ENCODE results near the gene MDH1.
"Not testable (repeated sequence)": the region's sequence is repeated elsewhere in the genome, so short reads cannot be mapped to it uniquely, and the experiment has no call there.

Gene MDH1

GRCh38 chr2:63589148-63589958, 590 bp downstream of the MDH1 start:
- no peak for DNase-seq

GRCh38 chr2:63590626-63591408, 2.1 kb downstream of the MDH1 start:
- peak; percentile 93 for DNase-seq

DNA sequence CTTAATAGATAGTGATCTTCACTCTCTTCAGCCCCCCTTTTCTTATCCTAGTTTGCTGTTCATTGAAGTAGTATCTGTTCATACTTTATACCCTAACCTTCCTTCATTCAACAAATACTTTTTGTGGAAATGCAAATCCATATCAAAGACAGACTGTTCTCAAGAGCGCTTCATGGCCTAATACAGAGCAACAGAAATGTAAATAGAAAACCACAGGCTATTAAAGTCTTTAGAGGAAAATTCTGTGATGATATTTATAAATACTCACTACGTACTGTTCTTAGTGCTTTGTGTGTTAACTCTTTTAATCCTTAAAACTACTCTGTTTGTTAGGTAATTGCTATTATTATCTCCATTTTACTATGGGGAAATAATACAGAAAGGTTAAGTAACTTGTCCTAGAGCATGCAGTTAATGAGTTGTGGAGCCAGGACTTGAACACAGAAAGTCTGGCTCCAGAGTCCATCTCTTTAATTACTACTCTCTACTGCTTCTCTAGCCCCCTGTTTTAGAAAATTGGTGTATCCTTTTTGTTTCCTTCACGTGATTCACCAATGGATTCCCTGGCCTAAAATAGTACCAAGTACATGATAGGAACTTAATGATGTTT, 2.9 kb downstream of the MDH1 start:
- DNase-seq, result no peak

GRCh38 chr2:63594660-63595059, 5.9 kb downstream of the MDH1 start:
- DNase-seq, result no peak

DNA sequence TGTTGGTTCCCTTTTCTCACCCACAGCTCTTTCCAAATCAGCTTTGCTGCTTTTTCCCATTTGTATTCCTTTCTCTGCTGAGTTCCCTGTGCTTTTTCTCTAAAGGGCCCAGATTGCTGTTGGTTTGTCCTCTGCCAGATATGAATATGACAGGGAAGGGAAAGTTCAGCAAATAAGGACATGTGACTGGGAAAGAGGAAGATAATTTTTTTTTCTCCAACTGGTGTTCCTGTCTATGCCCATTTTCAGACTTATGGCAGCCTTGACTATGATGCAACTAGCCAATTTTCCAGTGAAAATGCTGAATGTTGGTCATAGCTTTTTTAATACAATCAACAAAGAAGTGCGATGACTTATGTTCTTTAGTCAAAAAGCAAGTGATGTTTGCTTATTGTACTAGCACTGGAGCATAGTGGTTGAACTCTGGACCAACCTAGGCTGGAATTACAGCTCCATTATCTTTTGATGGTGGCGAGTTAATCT, 7.7 kb downstream of the MDH1 start:
- DNase-seq, result no peak

- DNase-seq, result no peak
These were observed 10.2 kb downstream of the MDH1 start for GRCh38 chr2:63598981-63599380.

DNA sequence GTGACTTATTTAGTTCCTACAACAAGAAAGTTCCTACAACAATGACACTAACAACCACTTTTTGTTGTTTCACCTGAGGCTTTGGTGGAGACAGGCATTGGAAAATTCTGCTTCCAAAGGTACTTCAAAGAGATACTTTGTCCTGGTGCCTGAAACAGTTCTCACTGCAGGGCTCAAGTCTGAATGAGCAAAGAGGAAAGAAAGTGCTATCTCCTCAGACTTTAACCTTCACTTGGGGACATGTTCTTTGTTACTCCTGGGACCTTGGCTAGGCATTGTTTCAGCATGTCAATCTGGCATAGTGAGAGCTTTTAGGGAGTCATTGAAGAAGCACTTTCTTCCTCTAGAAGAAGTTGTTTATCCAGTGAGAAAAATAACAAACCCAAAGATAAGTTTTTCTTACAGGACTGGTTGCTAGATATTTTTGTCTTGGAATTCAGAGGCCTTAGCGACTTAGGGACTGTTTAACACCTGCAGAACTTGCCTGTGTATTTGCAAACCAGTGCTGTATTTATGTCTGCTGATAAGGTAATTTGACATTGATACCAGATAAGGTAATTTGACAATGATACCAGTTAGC, 12.2 kb downstream of the MDH1 start:
- DNase-seq, result no peak

GRCh38 chr2:63604666-63605065, 15.9 kb downstream of the MDH1 start:
- no peak for DNase-seq

DNA sequence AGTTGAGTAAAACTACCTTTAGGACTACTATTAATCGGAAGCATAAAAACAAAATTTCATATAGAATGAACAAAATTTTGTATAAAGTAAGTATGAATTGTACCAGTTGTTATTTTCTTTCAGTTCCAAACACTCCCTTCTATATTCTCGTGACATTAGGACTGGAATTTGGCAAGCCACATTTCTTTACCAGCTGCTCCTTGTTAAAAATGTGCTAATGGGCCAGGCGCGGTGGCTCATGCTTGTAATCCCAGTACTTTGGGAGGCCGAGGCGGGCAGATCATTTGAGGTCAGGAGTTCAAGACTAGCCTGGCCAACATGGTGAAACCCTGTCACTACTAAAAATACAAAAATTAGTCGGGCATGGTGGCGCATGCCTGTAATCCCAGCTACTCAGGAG, 20.1 kb downstream of the MDH1 start:
- not testable (repeated sequence) for DNase-seq

DNA sequence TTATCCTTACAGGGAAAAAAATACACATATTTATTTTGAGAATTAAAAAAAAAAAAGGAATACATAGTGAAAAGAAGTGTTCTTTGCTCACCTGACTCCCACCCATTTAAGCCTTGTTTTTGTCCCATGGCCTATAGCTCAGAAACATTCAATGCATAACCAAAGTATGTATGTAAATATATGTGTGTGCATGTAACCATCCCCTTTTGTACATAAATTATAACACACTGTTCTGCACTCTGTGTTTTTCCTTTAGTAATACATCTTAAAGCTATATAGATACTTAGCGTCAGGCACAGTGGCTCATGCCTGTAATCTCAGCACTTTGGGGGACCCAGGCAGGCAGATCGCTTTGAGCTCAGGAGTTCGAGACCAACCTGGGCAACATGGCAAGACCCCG, 21.8 kb downstream of the MDH1 start:
- DNase-seq, result no peak

GRCh38 chr2:63613391-63613901, 24.7 kb downstream of the MDH1 start:
- no peak for DNase-seq

DNA sequence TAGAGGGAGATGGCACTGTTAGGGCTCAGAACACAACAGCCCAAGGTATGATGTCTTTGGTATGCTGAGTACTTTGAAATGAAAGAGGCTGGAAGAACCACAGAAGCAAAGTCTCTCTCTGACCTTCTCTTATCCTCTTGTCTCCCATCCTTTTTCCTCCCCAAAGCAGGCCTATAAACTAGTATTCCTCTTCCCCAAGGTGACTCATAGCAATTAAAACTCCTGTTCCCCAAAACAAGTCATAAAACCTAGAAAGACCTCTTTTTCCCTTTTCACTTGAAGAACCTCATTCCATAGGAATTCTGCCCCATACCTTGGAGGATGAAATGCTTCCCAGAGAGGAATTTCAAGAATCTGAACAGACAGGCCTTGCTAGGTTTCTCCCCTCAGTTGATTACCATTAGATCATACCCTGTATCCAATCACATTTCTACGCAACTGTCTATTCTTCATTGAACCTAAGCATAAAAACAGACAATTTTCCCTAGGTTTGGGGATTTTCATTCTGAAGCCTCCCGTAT, 25.7 kb downstream of the MDH1 start:
- no peak for DNase-seq

DNA sequence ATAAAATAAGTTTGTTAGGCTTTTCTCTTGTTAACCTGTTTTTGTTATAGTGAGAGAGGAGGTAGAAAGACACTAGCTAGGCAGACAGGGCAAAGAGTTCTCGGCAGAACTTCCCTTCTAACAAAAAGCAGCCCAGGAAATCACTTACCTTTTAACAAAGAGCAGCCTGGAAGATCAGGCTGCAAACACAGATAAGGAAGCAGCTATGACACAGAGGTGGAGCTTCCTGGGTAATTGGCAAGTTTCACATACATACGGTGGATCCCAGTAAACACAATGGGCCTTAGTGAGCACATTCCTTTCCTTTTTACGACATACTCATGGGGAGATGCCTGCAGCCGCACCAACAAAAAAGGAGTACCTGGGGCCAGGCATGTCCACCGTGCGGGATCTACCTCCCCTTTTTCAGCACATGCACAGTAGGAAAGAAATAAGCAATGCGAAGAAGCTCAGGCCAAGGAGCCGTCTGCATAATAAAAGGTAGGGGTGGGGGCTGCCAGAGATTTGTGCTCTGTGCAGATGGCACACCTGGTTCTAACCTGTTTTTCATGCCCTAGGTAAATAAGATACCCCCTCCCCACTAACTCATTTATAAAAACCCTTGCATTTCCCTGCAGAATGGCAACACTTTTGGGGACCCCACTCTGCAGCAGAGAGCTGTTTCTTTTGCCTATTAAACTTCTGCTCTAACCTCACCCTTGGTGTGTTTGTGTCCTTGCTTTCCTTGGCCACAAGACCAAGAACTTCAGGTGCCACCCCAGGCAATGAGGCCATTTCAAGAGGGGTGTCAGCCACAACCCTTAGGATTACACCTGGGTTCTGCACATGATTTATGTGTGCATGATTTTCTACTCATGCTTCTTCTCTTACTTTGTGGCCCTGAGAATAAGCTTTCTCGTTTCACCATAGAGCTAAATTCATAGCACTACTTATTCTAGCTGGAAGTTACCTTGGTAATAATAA, 26.5 kb downstream of the MDH1 start:
- DNase-seq, result no peak

GRCh38 chr2:63617366-63617765, 28.6 kb downstream of the MDH1 start:
- no peak for DNase-seq

DNA sequence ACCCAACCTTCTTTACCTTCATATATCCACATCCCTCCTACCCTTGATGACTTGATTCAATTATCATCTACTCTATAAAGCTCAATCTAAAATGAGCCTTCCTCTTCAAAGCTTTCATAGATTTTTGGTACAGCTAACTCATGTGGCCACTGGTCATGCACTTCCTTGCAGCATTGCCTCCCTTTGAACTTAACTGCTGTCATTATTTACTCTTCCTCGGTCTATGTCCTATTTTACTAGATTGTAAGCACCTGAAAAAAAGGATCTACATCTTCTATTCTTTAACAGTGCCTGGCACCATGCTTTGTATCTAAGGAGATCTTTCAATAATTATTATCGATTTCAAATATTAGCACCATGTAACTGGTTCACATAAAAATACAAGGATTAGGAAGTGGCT, 30.6 kb downstream of the MDH1 start:
- no peak for DNase-seq

DNA sequence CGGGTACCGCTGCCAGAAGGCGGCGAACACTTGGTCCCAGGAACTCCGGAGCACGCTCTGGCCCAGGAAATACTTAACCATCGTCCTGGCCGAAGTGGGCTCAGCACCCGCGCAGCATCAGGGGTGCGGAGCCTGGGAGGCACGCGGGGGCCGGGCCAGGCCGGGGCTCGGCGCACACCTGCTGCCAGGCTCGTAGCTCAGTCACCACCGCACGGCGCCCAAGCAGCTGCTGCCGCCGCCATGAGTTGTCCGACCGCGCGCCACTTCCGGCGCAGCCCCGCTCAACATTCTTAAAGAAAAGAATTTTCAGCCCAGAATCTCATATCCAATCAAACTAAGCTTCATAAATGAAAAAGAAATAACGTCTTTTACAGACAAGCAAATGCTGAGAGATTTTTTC, 34.0 kb downstream of the MDH1 start:
- no peak for DNase-seq

DNA sequence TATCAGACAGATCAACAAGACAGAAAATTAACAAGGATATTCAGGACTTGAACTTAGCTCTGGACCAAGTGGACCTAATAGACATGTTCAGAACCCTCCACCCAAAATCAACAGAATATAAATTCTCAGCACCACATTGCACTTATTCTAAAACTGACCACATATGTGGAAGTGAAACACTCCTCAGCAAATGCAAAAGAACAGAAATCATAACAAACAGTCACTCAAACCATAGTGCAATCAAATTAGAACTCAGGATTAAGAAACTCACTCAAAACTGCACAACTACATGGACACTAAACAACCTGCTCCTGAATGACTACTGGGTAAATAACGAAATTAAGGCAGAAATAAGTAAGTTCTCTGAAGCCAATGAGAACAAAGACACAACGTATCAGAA, 35.0 kb downstream of the MDH1 start:
- DNase-seq, result not testable (repeated sequence)

DNA sequence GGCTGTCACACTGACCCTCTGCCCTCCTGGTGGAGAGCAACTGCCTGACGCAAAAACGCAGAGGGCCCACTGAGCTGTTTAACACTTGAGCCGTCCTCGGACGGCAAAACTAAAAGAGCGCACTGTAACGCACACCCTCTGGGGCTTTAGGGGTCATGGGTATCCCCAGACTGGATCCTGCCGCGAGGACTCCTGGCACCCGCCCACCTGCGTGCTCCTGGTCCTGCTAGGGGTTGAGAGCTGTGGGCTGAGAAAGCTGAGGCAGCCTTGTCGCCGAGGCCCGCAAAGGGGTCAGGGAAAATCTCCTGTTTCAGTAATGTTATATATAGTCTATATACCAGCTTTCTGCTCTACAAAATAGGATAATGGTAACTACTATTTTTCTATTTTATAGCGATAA, 39.1 kb downstream of the MDH1 start:
- DNase-seq, result no peak

DNA sequence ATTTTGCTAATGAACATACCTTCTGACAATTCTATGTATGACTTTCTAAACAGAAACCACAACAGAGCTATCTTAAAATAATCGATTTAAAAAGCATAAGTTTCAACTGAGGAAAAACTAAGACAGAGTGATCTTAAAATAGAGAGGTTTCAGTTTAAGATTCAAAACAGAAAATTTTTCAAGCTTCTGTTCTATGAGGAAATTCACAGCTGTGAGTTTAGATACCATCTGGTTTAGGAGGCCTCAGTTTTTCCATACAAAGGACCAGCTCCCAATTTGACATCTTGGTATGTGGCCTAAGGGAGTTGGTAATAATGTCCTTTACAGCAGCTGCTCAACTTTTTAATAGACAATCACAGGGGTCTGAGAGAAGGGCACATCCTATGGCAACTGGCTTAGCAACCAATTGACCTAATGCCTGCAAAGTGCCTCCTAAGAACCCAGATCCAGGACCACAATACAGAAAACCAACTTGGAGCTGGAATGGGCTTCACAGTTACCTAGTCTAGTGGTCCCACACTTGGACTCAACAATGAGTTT, 39.7 kb downstream of the MDH1 start:
- no peak for DNase-seq

GRCh38 chr2:63631501-63631900, 42.7 kb downstream of the MDH1 start:
- DNase-seq, result no peak

- no peak for DNase-seq
These were observed 43.6 kb downstream of the MDH1 start for GRCh38 chr2:63632382-63632781.
